ENCODE data around the gene DRAP1.

DNA sequence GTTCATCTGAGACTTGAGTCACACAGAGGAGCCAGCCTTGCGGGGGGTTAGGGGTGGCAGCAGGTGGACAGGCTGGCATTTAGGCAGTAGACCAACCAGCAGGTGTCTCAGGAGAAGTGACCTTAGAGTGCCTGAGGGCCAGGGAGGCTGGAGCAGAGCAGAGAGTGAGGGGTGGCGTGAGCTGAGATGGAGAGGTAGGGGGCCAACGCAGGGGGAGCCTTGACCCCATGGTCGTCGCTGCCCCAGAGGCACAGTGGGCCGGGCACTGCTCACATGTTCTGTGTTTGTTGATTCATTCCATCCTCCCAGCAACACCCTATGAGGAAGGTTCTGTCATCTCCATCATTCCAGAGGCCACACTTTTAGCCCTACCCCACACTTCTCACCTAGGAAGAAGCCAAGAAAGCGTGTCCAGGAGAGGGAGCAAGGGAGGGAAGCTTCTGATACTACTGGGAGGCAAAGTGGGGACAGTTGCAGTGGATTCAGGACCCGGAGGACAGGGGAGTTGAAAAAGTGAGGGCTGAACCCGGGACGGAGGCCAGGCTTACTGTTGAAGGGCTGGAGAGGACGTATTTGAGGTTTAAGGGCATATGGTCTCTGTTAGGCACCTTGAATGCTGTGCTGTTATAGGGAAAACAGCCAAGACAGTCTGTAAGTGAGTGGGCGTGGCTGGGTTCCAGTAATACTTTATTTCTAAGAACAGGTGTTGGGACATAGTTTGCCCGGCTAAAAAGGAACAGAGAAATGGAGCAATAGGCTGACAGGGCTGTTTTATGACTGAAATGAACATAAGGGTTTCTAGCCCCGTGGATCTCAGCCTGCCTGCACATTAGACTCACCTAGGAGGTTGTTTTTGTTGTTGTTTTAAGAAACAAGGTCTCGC lies 49.6 kb downstream of the DRAP1 start:
- TF ChIP-seq, protein P1, sequence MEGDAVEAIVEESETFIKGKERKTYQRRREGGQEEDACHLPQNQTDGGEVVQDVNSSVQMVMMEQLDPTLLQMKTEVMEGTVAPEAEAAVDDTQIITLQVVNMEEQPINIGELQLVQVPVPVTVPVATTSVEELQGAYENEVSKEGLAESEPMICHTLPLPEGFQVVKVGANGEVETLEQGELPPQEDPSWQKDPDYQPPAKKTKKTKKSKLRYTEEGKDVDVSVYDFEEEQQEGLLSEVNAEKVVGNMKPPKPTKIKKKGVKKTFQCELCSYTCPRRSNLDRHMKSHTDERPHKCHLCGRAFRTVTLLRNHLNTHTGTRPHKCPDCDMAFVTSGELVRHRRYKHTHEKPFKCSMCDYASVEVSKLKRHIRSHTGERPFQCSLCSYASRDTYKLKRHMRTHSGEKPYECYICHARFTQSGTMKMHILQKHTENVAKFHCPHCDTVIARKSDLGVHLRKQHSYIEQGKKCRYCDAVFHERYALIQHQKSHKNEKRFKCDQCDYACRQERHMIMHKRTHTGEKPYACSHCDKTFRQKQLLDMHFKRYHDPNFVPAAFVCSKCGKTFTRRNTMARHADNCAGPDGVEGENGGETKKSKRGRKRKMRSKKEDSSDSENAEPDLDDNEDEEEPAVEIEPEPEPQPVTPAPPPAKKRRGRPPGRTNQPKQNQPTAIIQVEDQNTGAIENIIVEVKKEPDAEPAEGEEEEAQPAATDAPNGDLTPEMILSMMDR (IDR thresholded peaks at IDR 0.05 in 2 of 3, conservative IDR thresholded peaks at IDR 0.05 in 1 of 3; ENCODE audit: insufficient read depth in 2 of 3, low read depth in 1 of 3, low read length in 3 of 3), result peak in 2 of 3 experiments; percentile 10 to 12; a peak in 1 of 6 replicates
- TF ChIP-seq, protein P2, sequence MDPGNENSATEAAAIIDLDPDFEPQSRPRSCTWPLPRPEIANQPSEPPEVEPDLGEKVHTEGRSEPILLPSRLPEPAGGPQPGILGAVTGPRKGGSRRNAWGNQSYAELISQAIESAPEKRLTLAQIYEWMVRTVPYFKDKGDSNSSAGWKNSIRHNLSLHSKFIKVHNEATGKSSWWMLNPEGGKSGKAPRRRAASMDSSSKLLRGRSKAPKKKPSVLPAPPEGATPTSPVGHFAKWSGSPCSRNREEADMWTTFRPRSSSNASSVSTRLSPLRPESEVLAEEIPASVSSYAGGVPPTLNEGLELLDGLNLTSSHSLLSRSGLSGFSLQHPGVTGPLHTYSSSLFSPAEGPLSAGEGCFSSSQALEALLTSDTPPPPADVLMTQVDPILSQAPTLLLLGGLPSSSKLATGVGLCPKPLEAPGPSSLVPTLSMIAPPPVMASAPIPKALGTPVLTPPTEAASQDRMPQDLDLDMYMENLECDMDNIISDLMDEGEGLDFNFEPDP (CRISPR knock-in tag; IDR thresholded peaks at IDR 0.05), result no peak
- TF ChIP-seq, protein P3, sequence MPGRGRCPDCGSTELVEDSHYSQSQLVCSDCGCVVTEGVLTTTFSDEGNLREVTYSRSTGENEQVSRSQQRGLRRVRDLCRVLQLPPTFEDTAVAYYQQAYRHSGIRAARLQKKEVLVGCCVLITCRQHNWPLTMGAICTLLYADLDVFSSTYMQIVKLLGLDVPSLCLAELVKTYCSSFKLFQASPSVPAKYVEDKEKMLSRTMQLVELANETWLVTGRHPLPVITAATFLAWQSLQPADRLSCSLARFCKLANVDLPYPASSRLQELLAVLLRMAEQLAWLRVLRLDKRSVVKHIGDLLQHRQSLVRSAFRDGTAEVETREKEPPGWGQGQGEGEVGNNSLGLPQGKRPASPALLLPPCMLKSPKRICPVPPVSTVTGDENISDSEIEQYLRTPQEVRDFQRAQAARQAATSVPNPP (IDR thresholded peaks at IDR 0.05; ENCODE audit: borderline replicate concordance, insufficient read depth, insufficient read length), result no peak
- TF ChIP-seq CHD2 (IDR thresholded peaks at IDR 0.05; ENCODE audit: low read depth, low read length), result no peak
- no peak for TF ChIP-seq ARHGAP35 (IDR thresholded peaks at IDR 0.05; ENCODE audit: partially characterized antibody)
- TF ChIP-seq, protein P4, sequence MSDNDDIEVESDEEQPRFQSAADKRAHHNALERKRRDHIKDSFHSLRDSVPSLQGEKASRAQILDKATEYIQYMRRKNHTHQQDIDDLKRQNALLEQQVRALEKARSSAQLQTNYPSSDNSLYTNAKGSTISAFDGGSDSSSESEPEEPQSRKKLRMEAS (CRISPR knock-in tag; IDR thresholded peaks at IDR 0.05), result no peak
